NCI-H2227 (cell line): ENCODE data around the gene HSPA1A.
A peak's percentile ranks its signal among the peaks of the same experiment; 100 is the strongest.
"Not testable (repeated sequence)": the region's sequence is repeated elsewhere in the genome, so short reads cannot be mapped to it uniquely, and the experiment has no call there.

Experiments
- DNase-seq: peaks from one replicate; lab custom pipeline; 2025; ENCODE audit not compliant: unreplicated experiment; lab: John Stamatoyannopoulos, UW

The HSPA1A gene

DNA sequence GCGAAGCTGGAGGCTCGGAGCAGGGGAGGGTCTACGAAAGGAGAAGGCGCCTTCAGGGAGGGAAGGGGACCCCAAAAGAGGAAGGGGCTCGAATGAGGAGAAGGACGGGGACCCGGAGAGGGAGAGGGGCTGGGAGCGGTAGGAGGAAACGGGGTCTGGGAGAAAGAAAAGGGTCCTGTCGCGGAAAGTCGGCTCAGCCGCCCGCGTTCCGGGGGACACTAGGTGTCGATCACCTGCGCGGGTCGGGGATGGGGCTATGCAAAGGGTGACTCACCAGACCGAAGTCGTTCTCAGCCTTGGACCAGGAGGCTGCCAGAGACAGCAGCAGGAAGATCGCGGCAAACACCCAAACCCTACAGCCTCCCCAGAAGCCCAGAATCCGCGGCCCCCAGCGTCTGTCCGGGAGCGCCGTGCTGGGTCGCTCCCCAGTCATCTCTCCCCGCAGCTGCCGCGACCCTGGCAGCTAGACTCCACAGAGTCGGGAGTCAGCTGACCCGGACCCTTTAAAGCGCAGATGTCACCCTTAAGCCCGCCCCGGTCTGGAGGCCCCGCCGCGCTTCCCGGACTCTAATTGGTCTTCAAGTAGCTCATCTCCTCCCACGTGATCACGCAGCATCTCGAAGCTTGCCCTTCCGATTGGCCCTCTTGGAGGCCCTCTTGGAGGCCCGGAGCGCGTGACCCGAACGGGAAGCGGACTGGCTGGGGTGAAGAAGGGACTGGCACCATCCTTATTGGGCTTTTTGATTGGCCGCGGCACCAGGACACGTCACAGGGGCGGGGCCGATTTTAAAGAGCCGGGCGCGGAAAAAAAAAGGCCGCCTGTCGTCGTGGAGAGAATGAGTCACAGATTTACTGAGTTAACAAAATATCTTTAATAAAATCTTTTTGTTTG, 47.2 kb downstream of the HSPA1A start, which contains the start of gene NEU1:
Gene NEU1, minus strand, starts transcription at position 478 of the 892 bp plus-strand sequence. Its CDS starts 45 bp downstream, at position 433.
- DNase-seq, result peak; percentile 100

- DNase-seq, result not testable (repeated sequence)
These were observed 48.8 kb downstream of the HSPA1A start for GRCh38 chr6:31864123-31864562.

GRCh38 chr6:31864818-31865204, 49.5 kb downstream of the HSPA1A start:
- no peak for DNase-seq

GRCh38 chr6:31865205-31866118, 50.1 kb downstream of the HSPA1A start:
- no peak for DNase-seq
